OCI-LY1 (cell line): ENCODE data around the gene EXPH5.

ENCODE experiments used
- CTCF ChIP-seq: fragments of 200-600 bp; sonication (generic), shearing (Covaris generic); IDR thresholded peaks from 2 replicates; pipeline ENCODE4 v1.5.1; 2017; ENCODE audit warnings: mild to moderate bottlenecking, antibody characterized with exemption, low read length, moderate library complexity, mixed read lengths
- EZH2 ChIP-seq: fragments of 200-600 bp; sonication (generic), shearing (Covaris generic); IDR thresholded peaks from 2 replicates; pipeline ENCODE4 v1.8.0; 2017; ENCODE audit warnings: borderline replicate concordance, mixed run types, mild to moderate bottlenecking, antibody characterized with exemption, low read length, moderate library complexity, mixed read lengths

DNA sequence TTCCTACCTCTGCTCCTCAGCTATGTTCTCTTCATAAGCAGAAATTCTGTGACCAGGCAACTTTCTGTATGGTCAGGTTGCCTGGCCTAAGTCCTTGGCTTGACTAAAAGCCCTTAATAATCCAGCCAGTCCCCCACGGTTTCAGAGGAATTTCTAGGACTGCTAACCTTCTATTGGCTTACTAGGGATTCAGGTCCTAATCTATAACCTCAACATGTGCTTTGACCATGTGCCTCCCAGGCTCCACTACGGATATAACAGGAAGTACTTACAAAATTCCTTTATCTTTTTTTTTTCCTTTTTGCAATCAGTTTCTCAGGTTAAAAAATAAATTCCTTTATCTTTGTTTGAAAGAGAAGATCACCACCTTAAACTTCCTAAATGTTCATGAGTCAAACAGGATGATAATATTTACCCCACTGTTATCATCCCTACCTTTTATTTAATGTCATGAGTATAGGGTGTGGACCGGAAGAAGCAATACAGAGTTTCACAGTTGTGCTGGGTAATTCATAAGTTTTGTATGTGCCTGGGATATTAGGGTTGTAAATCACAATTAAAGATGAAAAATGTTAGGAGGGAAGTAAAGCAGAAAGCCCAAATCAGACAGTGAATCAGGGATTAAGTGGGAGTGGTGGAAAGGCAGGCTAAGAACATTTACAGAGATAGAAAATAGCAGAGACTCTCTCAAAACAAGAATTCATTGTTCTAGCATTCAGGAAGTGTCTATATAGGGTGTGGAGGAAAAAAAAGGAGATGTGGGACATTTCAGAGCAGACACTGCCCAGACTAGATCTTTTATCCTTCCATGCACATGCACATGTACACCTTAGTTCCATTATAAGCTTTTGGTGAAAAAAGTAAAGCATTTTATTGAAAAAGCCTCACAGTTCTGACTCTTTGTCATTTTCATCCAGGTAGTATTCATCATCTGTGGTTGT, 84.6 kb downstream of the EXPH5 start:
- TF ChIP-seq CTCF: no peak
- no peak for TF ChIP-seq EZH2
